Measurements from ENCODE around the gene ARFGAP2. TPM values are rescaled to one million over a fixed set of nuclear protein-coding genes. Genes with fewer than 3 reads are reported as not detected.

Gene ARFGAP2
- 52.7 TPM for polyA plus RNA-seq (2013, experiment 1 of 2)
- 51.0 TPM for polyA plus RNA-seq (2013, experiment 2 of 2)

DNA sequence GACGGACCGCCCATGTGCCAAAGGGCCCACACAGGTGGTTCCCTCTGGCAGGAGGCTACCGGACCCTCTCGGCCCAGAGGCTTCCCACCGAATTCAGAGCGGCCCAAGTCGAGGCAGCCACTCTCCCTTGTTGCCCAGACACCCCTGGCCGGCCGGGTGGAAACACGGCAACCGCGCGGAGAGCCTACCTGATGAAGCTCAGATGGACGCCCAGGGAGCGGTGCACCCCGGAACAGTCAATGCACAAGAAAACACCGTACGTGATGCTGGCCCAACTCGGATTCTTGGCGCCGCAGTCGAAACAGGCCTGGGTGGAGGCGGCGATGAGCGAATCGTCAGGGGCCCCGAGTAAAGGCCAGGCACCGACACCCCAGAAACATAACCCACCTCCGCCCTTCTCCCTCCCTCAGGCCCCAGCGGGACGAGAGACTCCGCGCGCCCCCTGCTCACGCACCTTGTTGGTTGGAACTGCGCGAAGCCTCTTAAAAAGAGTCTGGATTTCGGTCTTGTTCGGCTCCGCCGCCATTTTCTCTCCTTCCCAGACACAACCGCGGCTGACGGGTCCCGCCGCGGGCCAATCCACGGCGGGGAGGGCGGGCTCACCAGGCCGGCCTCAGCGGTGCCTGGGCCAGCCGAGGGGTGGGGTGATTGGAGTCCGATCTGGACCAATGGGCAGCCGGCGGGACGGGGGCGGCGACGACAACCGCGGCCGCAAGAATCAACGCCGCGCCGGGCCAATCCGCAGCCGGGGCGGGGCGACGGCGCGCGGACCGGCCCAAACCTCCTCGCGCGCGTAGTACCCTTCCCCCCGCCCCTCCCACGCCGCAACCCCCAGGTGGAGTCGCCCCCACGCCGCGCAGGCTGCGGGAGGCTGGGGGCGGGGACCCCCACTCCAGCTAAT lies at the start of gene ARFGAP2:
Gene ARFGAP2, minus strand, starts transcription at position 552 of the 901 bp plus-strand sequence. Its CDS starts 26 bp downstream, at position 526.
- Histone ChIP-seq H3K56ac (ENCODE audit: low read length) (peak within 1 kb of the TSS; percentile 100), H4K8ac (ENCODE audit: low read depth, low read length) (peak within 1 kb of the TSS; percentile 58), H3K79me1 (ENCODE audit: low read length) (peaks cover 29% of the 10 kb centered on the region), H3K23ac (ENCODE audit: low read length) (peak within 1 kb of the TSS; percentile 97), H3K27me3 (ENCODE audit: insufficient read depth, low read length, poor library complexity) (no peaks in the 10 kb centered on the region), H3K9ac (ENCODE audit: low read length) (peak within 1 kb of the TSS; percentile 99), H4K5ac (ENCODE audit: low read length) (peak within 1 kb of the TSS; percentile 41), H2BK120ac (ENCODE audit: low read depth, low read length) (no peak within 1 kb of the TSS), H3K18ac (ENCODE audit: low read length) (peak within 1 kb of the TSS; percentile 94), H3K4me2 (ENCODE audit: low read length) (peak within 1 kb of the TSS; percentile 100), H2BK5ac (ENCODE audit: low read length) (peak within 1 kb of the TSS; percentile 82), H2AK5ac (ENCODE audit: low read length) (peak within 1 kb of the TSS; percentile 96), H3K79me2 (ENCODE audit: control insufficient read depth, insufficient read depth, low read length) (peaks cover 38% of the 10 kb centered on the region), H3K4me3 (ENCODE audit: low read length) (peak within 1 kb of the TSS; percentile 99), H2BK15ac (replicated peaks; ENCODE audit: low read depth) (no peak within 1 kb of the TSS), H3K4ac (ENCODE audit: low read depth, low read length) (peak within 1 kb of the TSS; percentile 74), H3K4me1 (ENCODE audit: control insufficient read depth, low read depth, low read length) (no peaks in the 10 kb centered on the region), H3K36me3 (ENCODE audit: control insufficient read depth, insufficient read depth, low read length) (peaks cover 18% of the 10 kb centered on the region), H3K27ac (ENCODE audit: low read depth, low read length) (peak within 1 kb of the TSS; percentile 90)
- peak; percentile 98 for DNase-seq
- WGBS (ENCODE audit: extremely low coverage, insufficient coverage, low lambda C conversion rate): no CpG with 5 or more reads among the region's 89 CpGs

DNA sequence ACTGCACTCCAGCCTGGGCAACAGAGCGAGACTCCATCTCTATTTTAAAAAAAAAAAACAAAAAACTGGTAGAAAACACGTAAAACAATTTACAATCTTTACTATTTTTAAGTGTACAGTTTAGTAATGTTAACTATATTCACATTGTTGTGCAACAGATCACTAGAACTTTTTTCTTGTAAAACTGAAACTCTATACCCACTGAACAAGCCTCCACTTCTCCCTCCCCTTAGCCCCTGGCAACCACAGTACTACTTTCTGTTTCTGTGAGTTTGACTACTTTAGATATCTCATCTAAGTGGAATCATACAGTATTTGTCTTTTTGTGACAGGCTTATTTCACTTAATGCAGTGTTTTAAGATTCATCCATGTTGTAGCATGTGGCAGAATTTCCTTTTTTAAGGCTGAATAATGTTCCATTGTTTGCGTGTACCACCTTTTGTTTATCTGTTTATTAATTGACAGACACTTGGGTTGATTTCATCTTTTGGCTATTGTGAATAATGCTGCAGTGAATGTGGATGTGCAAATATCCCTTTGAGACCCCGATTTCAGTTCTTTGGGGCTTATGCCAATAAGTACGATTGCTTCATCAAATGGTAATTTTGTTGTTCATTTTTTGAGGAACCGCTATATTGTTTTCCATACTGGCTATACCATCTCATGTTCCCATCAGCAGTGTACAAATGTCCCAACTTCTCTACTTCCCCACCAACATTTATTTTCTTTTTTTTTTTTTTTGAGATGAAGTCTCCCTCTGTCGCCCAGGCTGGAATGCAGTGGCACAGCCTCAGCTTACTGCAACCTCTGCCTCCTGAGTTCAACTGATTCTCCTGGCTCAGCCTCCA lies 49.1 kb upstream of the ARFGAP2 start:
- no peaks in the 10 kb centered on the region for H3K27me3 ChIP-seq (ENCODE audit: insufficient read depth, low read length, poor library complexity)
- DNase-seq: no peak
- H3K4me2 ChIP-seq (ENCODE audit: low read length): no peak overlapping the region
- H3K56ac ChIP-seq (ENCODE audit: low read length): no peak overlapping the region
- no peaks in the 10 kb centered on the region for H3K79me2 ChIP-seq (ENCODE audit: control insufficient read depth, insufficient read depth, low read length)
- H2BK120ac ChIP-seq (ENCODE audit: low read depth, low read length): no peak overlapping the region
- H3K23ac ChIP-seq (ENCODE audit: low read length): no peak overlapping the region
- no peak overlapping the region for H3K27ac ChIP-seq (ENCODE audit: low read depth, low read length)
- no peak overlapping the region for H3K4ac ChIP-seq (ENCODE audit: low read depth, low read length)
- no peak overlapping the region for H4K5ac ChIP-seq (ENCODE audit: low read length)
- H2AK5ac ChIP-seq (ENCODE audit: low read length): no peak overlapping the region
- no peak overlapping the region for H3K9ac ChIP-seq (ENCODE audit: low read length)
- H3K4me1 ChIP-seq (ENCODE audit: control insufficient read depth, low read depth, low read length): no peaks in the 10 kb centered on the region
- no peaks in the 10 kb centered on the region for H3K79me1 ChIP-seq (ENCODE audit: low read length)
- no peak overlapping the region for H3K4me3 ChIP-seq (ENCODE audit: low read length)
- H2BK5ac ChIP-seq (ENCODE audit: low read length): no peak overlapping the region
- no peak overlapping the region for H3K18ac ChIP-seq (ENCODE audit: low read length)
- no peaks in the 10 kb centered on the region for H3K36me3 ChIP-seq (ENCODE audit: control insufficient read depth, insufficient read depth, low read length)
- no peak overlapping the region for H2BK15ac ChIP-seq (replicated peaks; ENCODE audit: low read depth)
- WGBS (ENCODE audit: extremely low coverage, insufficient coverage, low lambda C conversion rate): no CpG with 5 or more reads among the region's 7 CpGs
- H4K8ac ChIP-seq (ENCODE audit: low read depth, low read length): no peak overlapping the region

GRCh38 chr11:47222696-47223095 lies 46.0 kb upstream of the ARFGAP2 start:
- no peak overlapping the region for H3K4me3 ChIP-seq (ENCODE audit: low read length)
- H3K4me2 ChIP-seq (ENCODE audit: low read length): no peak overlapping the region
- no peak overlapping the region for H3K27ac ChIP-seq (ENCODE audit: low read depth, low read length)
- WGBS (ENCODE audit: extremely low coverage, insufficient coverage, low lambda C conversion rate): no CpG with 5 or more reads among the region's 2 CpGs
- no peak overlapping the region for H2BK5ac ChIP-seq (ENCODE audit: low read length)
- DNase-seq: no peak
- no peak overlapping the region for H3K9ac ChIP-seq (ENCODE audit: low read length)
- no peaks in the 10 kb centered on the region for H3K4me1 ChIP-seq (ENCODE audit: control insufficient read depth, low read depth, low read length)
- H4K8ac ChIP-seq (ENCODE audit: low read depth, low read length): no peak overlapping the region
- H3K79me1 ChIP-seq (ENCODE audit: low read length): no peaks in the 10 kb centered on the region
- no peak overlapping the region for H3K18ac ChIP-seq (ENCODE audit: low read length)
- no peaks in the 10 kb centered on the region for H3K27me3 ChIP-seq (ENCODE audit: insufficient read depth, low read length, poor library complexity)
- H3K56ac ChIP-seq (ENCODE audit: low read length): no peak overlapping the region
- no peak overlapping the region for H2BK120ac ChIP-seq (ENCODE audit: low read depth, low read length)
- no peaks in the 10 kb centered on the region for H3K36me3 ChIP-seq (ENCODE audit: control insufficient read depth, insufficient read depth, low read length)
- no peak overlapping the region for H4K5ac ChIP-seq (ENCODE audit: low read length)
- no peak overlapping the region for H3K4ac ChIP-seq (ENCODE audit: low read depth, low read length)
- H2BK15ac ChIP-seq (replicated peaks; ENCODE audit: low read depth): no peak overlapping the region
- no peak overlapping the region for H3K23ac ChIP-seq (ENCODE audit: low read length)
- no peak overlapping the region for H2AK5ac ChIP-seq (ENCODE audit: low read length)
- H3K79me2 ChIP-seq (ENCODE audit: control insufficient read depth, insufficient read depth, low read length): no peaks in the 10 kb centered on the region

DNA sequence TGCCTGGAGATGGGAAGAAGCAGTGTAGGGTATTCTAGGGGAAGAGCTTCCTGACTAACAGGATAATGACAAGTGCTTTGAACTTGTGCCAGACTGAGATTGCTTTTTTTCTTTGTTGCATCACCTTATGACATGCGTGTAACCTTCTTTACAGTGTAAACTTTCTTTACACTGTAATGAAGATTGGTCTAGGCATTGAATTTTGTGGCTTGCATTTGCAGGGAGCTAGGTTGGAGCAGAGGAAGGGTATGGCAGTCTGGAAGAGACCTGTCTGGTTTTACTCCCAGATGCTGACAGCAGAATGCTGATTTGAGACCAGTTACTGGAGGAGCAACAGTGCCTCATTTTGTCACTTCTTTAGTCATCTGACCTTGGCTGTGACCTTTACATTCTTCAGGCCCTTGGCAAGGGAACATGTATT lies 43.7 kb upstream of the ARFGAP2 start:
- no peaks in the 10 kb centered on the region for H3K36me3 ChIP-seq (ENCODE audit: control insufficient read depth, insufficient read depth, low read length)

GRCh38 chr11:47216121-47216798 lies 39.6 kb upstream of the ARFGAP2 start:
- H3K18ac ChIP-seq (ENCODE audit: low read length): peak overlapping the region; percentile 20
- H2BK15ac ChIP-seq (replicated peaks; ENCODE audit: low read depth): no peak overlapping the region
- H3K79me1 ChIP-seq (ENCODE audit: low read length): peaks cover 6% of the 10 kb centered on the region
- H3K27ac ChIP-seq (ENCODE audit: low read depth, low read length): no peak overlapping the region
- H3K4me1 ChIP-seq (ENCODE audit: control insufficient read depth, low read depth, low read length): peaks cover 4% of the 10 kb centered on the region
- H3K4ac ChIP-seq (ENCODE audit: low read depth, low read length): no peak overlapping the region
- H3K56ac ChIP-seq (ENCODE audit: low read length): peak overlapping the region; percentile 95
- WGBS (ENCODE audit: extremely low coverage, insufficient coverage, low lambda C conversion rate): no CpG with 5 or more reads among the region's 12 CpGs
- H2BK5ac ChIP-seq (ENCODE audit: low read length): no peak overlapping the region
- H3K9ac ChIP-seq (ENCODE audit: low read length): peak overlapping the region; percentile 95
- H3K23ac ChIP-seq (ENCODE audit: low read length): no peak overlapping the region
- H3K79me2 ChIP-seq (ENCODE audit: control insufficient read depth, insufficient read depth, low read length): no peaks in the 10 kb centered on the region
- no peaks in the 10 kb centered on the region for H3K27me3 ChIP-seq (ENCODE audit: insufficient read depth, low read length, poor library complexity)
- no peak overlapping the region for H4K8ac ChIP-seq (ENCODE audit: low read depth, low read length)
- H2AK5ac ChIP-seq (ENCODE audit: low read length): peak overlapping the region; percentile 1
- no peak overlapping the region for H3K4me3 ChIP-seq (ENCODE audit: low read length)
- peak overlapping the region; percentile 7 for H3K4me2 ChIP-seq (ENCODE audit: low read length)
- H2BK120ac ChIP-seq (ENCODE audit: low read depth, low read length): no peak overlapping the region
- H4K5ac ChIP-seq (ENCODE audit: low read length): no peak overlapping the region
- H3K36me3 ChIP-seq (ENCODE audit: control insufficient read depth, insufficient read depth, low read length): no peaks in the 10 kb centered on the region
- DNase-seq: peak; percentile 26

More for the DNA sequence above, 43.7 kb upstream of the ARFGAP2 start:
- no peak for DNase-seq
- Histone ChIP-seq H2BK15ac (replicated peaks; ENCODE audit: low read depth) (no peak overlapping the region), H3K56ac (ENCODE audit: low read length) (no peak overlapping the region), H3K4me2 (ENCODE audit: low read length) (no peak overlapping the region), H3K9ac (ENCODE audit: low read length) (no peak overlapping the region), H2BK5ac (ENCODE audit: low read length) (no peak overlapping the region), H3K23ac (ENCODE audit: low read length) (no peak overlapping the region), H3K4me3 (ENCODE audit: low read length) (no peak overlapping the region), H3K79me2 (ENCODE audit: control insufficient read depth, insufficient read depth, low read length) (no peaks in the 10 kb centered on the region), H4K5ac (ENCODE audit: low read length) (no peak overlapping the region), H3K27me3 (ENCODE audit: insufficient read depth, low read length, poor library complexity) (no peaks in the 10 kb centered on the region), H3K79me1 (ENCODE audit: low read length) (peaks cover 6% of the 10 kb centered on the region), H3K27ac (ENCODE audit: low read depth, low read length) (no peak overlapping the region), H3K4ac (ENCODE audit: low read depth, low read length) (no peak overlapping the region), H4K8ac (ENCODE audit: low read depth, low read length) (no peak overlapping the region), H2AK5ac (ENCODE audit: low read length) (no peak overlapping the region), H3K4me1 (ENCODE audit: control insufficient read depth, low read depth, low read length) (peaks cover 4% of the 10 kb centered on the region), H2BK120ac (ENCODE audit: low read depth, low read length) (no peak overlapping the region), H3K18ac (ENCODE audit: low read length) (no peak overlapping the region)
- no CpG with 5 or more reads among the region's 1 CpG for WGBS (ENCODE audit: extremely low coverage, insufficient coverage, low lambda C conversion rate)
